NCI-H774 (cell line): ENCODE measurements around the gene ANKRD66.
"Not testable (repeated sequence)": the region's sequence is repeated elsewhere in the genome, so short reads cannot be mapped to it uniquely, and the experiment has no call there.

Source experiments
- DNase-seq: peaks from one replicate; lab custom pipeline; 2025; lab: John Stamatoyannopoulos, UW

ANKRD66 gene

DNA sequence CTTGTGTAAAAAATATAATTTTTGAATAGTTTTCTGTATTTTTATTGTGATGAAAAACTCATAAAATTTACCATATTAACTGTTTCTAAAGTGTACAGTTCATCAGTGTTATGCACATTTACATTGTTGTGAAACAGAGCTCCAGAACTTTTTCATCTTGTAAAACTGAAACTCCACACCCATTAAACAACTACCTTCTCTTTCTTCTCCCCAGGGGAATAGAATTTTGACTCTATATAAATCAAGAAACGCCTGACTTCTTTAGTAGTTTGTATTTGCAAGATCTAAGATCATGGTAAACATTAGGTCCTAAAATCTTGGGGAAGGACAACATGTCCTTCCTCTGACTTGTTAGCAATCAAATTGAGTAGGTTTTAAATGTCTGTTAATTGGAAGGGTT lies 9.1 kb downstream of the ANKRD66 start:
- no peak for DNase-seq

- DNase-seq = no peak
These were observed 9.9 kb downstream of the ANKRD66 start for GRCh38 chr6:46756469-46757213.

- DNase-seq = no peak
These were observed 10.5 kb downstream of the ANKRD66 start for GRCh38 chr6:46757214-46757596.

DNA sequence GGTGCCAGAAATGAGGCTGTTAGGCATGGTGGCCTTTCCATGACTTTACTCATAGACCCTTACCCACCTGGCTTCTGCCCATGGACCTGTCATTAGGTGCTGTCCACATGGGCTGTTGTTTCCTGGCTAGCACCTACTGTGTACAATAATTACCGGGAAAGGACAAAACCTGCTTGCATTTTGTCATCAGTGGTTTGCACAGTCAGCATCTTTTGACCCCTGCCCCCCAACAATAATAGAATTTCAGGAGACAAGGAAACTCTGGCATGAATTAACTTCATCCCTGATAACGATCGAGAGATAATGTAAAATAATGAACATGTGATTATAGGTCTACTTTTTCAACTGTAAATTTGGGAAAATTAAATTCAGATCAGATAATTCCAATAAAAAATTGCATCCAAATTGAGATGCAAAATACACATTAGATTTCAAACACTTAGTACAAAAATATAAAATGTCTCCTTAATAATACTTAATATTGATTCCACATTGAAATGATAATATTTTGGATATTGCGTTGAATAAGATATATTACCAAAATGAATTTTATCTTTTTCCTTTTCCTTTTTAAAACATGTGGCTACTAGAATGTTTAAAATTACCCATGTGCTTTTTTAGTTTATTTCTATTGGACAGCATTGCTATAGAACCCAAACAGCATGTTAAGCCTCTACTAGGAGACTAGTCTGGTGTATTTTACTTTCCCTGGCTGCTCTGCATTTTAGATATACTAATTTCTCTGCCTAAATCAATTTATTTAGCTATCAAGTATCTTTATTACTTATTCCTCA lies 12.4 kb downstream of the ANKRD66 start:
- DNase-seq = no peak

DNA sequence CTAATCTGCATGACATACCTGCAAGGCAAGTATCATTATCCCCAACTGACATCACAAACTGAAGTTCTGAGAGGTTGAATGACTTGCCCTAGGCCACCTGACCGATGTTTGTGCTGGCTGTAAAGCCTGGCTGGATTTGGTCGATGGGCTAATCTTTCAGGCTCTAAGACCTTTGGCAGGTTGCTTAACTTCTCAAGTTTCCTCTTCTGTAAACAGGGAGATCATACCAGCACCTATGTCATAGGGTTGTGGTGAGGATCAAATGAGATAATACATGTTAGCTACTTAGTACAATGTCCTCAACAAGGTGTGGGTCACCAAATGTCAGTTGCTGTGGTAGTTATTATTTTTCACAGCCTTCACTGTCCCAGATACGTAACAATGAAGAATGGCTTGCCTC lies 14.2 kb downstream of the ANKRD66 start:
- DNase-seq = no peak

GRCh38 chr6:46763466-46763865 lies 16.7 kb downstream of the ANKRD66 start:
- no peak for DNase-seq

GRCh38 chr6:46764280-46764679 lies 17.5 kb downstream of the ANKRD66 start:
- not testable (repeated sequence) for DNase-seq

- DNase-seq = no peak
These were observed 18.2 kb downstream of the ANKRD66 start for GRCh38 chr6:46764961-46765360.

DNA sequence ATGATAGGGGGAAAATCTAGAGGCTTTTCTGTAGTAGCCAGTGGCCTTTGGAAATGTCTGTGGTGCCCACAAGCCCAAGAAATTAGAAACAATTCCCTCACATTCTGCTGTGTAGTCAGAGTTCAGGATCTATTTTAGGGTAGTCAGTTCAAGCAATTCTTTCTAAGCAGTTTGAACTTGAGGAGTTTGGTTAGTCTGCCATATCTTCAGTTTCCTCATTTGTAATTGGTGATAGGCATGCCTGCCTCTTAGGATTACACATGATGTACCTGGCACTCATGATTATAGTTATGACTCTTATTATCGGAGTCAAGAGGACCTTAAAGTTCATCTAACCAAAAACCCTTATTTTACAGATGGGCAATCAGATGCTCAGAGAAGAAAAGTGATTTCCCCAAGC lies 25.3 kb downstream of the ANKRD66 start:
- no peak for DNase-seq

DNA sequence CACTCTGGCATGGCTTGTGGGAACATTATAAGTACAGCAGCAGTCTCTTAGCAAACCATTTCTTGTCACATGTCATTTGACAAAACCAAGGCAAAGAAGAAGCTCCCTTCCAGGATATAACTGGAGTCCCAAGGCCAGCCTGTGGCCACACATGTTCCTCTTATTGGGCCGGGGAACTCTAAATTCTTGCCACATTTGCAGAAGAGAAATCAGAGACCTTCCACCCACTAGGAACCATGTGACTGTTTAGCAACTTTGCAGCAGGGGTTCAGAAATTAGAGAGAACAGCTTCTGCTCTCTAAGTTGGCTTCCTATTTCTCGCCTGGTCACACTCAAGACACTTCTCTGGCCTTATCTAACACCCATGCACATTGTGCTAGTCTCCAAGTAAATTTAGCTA lies 26.0 kb downstream of the ANKRD66 start:
- no peak for DNase-seq

GRCh38 chr6:46773201-46773855 lies 26.6 kb downstream of the ANKRD66 start:
- DNase-seq = no peak

DNA sequence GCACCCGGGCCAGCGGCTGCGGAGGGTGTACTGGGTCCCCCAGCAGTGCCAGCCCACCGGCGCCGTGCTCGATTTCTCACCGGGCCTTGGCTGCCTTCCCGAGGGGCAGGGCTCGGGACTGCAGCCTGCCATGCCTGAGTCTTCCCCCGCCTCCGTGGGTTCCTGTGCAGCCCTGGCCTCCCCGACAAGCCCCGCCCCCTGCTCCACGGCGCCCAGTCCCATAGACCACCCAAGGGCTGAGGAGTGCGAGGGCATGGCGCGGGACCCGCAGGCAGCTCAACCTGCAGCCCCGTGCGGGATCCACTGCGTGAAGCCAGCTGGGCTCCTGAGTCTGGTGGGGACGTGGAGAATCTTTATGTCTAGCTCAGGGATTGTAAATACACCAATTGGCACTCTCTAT lies 28.0 kb downstream of the ANKRD66 start:
- DNase-seq = not testable (repeated sequence)

DNA sequence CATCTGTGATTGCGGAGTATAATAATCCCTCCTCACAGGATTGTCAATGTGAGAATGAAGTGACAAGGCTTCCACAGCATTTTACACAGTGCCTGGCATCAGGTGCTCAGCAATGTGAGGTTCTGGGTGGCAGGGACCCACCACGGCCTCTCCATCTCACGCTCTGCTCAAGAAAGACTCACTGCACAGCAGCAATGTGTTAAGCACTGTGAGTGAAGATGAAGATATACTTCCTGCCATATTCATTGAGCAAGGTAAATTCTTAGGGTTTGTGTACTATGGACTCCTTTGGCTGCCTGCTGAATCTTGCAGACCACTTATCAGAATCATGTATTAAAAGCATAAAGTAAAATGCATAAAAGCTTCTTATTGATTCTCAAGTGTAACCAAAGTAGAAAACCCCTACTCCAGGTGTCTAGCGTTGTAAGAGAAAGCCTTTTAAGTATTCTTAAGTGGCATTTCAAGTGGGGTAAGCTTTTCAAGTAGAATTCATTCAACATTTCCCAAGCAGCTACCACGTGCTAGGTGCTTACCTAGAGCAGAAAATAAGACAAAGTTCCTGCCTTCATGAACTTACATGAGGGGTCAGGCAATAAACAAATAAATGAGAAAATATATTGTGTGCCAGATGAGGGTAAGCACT lies 29.5 kb downstream of the ANKRD66 start:
- no peak for DNase-seq

DNA sequence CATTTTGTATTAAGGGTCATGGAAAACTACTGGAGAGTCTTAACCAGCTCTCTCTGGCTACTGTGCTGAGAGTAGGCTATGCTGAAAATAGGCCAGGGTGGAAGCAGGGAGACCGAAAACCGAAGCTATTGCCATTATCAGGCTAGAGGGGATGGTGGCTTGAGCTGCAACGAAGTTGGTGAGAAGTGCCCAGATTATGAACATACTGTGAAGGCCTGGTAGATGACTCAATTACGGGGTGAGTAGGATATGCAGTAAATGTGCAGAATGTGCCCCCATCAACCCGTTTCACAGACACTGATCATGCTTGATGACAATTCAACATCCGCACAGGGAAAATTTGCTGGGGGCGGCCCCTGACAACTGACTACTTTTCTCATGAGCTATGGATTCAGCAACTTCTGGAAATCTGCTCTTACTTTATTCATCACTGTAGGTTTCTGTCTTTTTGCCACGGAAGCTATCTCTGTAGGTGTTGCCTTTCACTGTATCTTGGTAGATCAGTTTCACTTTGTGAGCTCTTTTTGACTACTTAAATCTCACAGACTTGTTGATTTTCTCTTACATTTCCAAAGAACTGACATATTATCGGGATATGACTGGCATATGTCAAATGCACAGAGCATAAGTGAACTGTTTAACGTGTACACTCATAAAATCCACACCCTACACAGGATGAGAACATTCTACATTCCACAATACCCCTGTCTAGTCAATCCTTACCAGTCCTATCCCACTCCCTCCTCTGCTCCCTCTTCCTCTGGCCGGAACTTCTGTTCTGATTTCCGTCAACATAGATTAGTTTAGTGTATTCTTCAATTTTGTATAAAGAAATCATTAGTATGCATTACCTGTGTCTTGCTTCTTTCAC lies 31.0 kb downstream of the ANKRD66 start:
- no peak for DNase-seq

GRCh38 chr6:46781478-46782378 lies 35.0 kb downstream of the ANKRD66 start:
- DNase-seq = peak; percentile 62

DNA sequence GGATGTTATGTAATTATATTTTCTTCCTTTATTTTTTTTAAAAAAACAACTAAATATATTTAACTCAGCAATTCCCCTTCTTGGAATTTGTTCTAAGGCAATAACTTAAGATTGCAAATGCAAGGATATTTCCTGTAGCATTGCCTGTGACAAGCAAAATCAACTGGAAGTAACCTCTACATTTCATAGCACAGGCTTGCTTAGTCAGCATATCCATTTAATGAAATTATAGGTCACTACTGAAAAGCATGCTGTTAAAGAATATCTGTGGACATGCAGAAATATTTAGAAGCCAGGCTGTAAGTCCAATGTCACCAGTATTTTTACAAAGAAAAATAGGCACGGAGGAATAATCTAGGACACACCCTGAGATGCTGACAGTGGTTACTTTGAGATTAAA lies 37.8 kb downstream of the ANKRD66 start:
- DNase-seq = no peak

- DNase-seq = no peak
These were observed 41.3 kb downstream of the ANKRD66 start for GRCh38 chr6:46787871-46788540.

- no peak for DNase-seq
These were observed 42.1 kb downstream of the ANKRD66 start for GRCh38 chr6:46788791-46789190.

DNA sequence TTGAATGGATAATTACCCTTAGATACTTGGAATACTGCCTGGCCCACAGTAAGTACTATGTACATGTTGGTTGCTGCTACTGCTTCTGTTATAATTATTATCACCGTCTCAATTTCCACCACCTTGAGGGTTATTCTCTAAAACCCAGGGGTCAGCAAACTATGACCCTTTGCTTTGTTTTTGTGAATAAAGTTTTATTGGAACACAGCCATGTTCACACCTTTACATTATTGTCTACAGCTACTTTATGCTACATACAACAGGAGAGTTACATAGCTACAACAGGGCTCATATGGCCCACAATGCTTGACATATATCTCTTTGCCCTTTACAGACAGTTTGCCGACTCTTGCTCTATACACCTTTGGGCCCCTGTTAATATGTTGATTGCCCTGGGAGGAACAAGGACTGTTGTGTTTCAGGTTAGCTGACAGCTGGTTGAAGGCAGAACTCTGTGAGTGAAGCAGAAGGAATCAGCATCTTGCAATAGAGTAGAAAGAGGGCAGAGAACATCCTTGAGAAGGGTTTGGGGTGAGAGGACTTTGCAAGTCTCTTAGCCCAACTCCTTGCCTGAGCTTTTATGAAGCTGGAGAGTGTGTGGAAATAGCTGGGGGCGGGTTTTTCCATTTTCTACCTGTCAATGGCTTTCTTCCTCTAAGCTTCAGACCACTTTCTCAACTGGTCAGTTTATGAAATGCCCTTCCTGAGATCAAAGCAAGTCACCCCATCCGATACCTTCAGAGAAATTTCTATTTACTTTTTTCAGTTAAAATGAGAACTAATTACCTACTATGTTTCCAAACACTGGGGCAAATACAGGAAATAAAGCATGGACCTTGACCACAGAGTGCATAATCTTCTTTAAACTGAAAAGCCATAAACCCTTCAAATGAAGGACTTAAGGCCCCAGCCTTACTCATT lies 43.0 kb downstream of the ANKRD66 start:
- DNase-seq = no peak
